Cardiac fibroblast (primary cell): Measurements from ENCODE around the gene ZC3H18.

ENCODE experiments used
- DNase-seq, 2 donors: peaks; one replicate each; pipeline versions ENCODE4 v3.0.0 to v3.0.0-alpha.2; 2010; ENCODE audit warnings: low read depth in 2 of 2
- H3K4me3 ChIP-seq, 2 donors: replicated peaks in 1 of 2; 1 replicate in 1 of 2; 2 replicates in 1 of 2; pipeline ENCODE4 v1.5.1; 2011; ENCODE audit warnings: low read depth in 2 of 2, low read length in 2 of 2, mild to moderate bottlenecking in 2 of 2, moderate library complexity in 1 of 2
- CTCF ChIP-seq: IDR thresholded peaks from one replicate; pipeline ENCODE4 v1.5.1; 2011; ENCODE audit warnings: low read depth, mild to moderate bottlenecking, low read length, inconsistent platforms

The ZC3H18 gene

GRCh38 chr16:88569614-88569984 is 604 bp upstream of the ZC3H18 start:
- DNase-seq, result peak; percentile 7 to 16
- TF ChIP-seq CTCF, result no peak
- H3K4me3 ChIP-seq, result peak overlapping the region; percentile 58 to 73

- peak; percentile 5 to 18 for DNase-seq
- peak overlapping the region; percentile 72 to 89 for H3K4me3 ChIP-seq
- no peak for TF ChIP-seq CTCF
These were observed 489 bp downstream of the ZC3H18 start for GRCh38 chr16:88570691-88571092.

GRCh38 chr16:88575251-88575650 is 5.0 kb downstream of the ZC3H18 start:
- no peak for TF ChIP-seq CTCF
- no peak overlapping the region for H3K4me3 ChIP-seq
- DNase-seq, result no peak

GRCh38 chr16:88576307-88576706 is 6.1 kb downstream of the ZC3H18 start:
- no peak for TF ChIP-seq CTCF
- DNase-seq, result no peak
- H3K4me3 ChIP-seq, result no peak overlapping the region

GRCh38 chr16:88577166-88577565 is 7.0 kb downstream of the ZC3H18 start:
- H3K4me3 ChIP-seq, result no peak overlapping the region
- no peak for DNase-seq
- TF ChIP-seq CTCF, result no peak

GRCh38 chr16:88578446-88579313 is 8.5 kb downstream of the ZC3H18 start:
- no peak for DNase-seq
- no peak for TF ChIP-seq CTCF
- H3K4me3 ChIP-seq, result no peak overlapping the region
